HG02981 (cell line): ENCODE results near the gene MAP4K4.

Experiments
- ATAC-seq: cut with Tn5 transposase; IDR thresholded peaks from one replicate; pipeline ENCODE4 v1.9.1; 2021; ENCODE audit warnings: mild to moderate bottlenecking, moderate library complexity; ENCODE audit not compliant: unreplicated experiment

Gene MAP4K4

GRCh38 chr2:101692041-101692440 lies 5.5 kb upstream of the MAP4K4 start:
- ATAC-seq = no peak

- no peak for ATAC-seq
These were observed 4.7 kb upstream of the MAP4K4 start for GRCh38 chr2:101692766-101693165.

- no peak for ATAC-seq
These were observed 3.4 kb upstream of the MAP4K4 start for GRCh38 chr2:101693991-101694588.

- ATAC-seq = no peak
These were observed 1.0 kb upstream of the MAP4K4 start for GRCh38 chr2:101696272-101697123.

GRCh38 chr2:101698014-101698843 lies 722 bp downstream of the MAP4K4 start:
- no peak for ATAC-seq

GRCh38 chr2:101698844-101699754 lies 1.6 kb downstream of the MAP4K4 start:
- ATAC-seq = no peak

GRCh38 chr2:101699755-101700461 lies 2.4 kb downstream of the MAP4K4 start:
- no peak for ATAC-seq

- ATAC-seq = no peak
These were observed 6.5 kb downstream of the MAP4K4 start for GRCh38 chr2:101704046-101704466.

- ATAC-seq = no peak
These were observed 7.5 kb downstream of the MAP4K4 start for GRCh38 chr2:101704816-101705578.

- ATAC-seq = no peak
These were observed 8.8 kb downstream of the MAP4K4 start for GRCh38 chr2:101706121-101706818.

GRCh38 chr2:101706819-101707177 lies 9.3 kb downstream of the MAP4K4 start:
- peak; percentile 74 for ATAC-seq

- no peak for ATAC-seq
These were observed 12.5 kb downstream of the MAP4K4 start for GRCh38 chr2:101710036-101710435.

- no peak for ATAC-seq
These were observed 13.2 kb downstream of the MAP4K4 start for GRCh38 chr2:101710471-101711318.

- no peak for ATAC-seq
These were observed 16.6 kb downstream of the MAP4K4 start for GRCh38 chr2:101714118-101714517.

- peak; percentile 68 for ATAC-seq
These were observed 19.8 kb downstream of the MAP4K4 start for GRCh38 chr2:101717071-101717845.

GRCh38 chr2:101718479-101718878 lies 21.0 kb downstream of the MAP4K4 start:
- ATAC-seq = no peak
